ENCODE data around the gene MCM3AP.

The MCM3AP gene

GRCh38 chr21:46285206-46285661 is at the start of gene MCM3AP:
Gene MCM3AP, minus strand, starts transcription at chr21:46285611. Its CDS starts 325 bp downstream, at chr21:46285286.
- DNase-seq, result no peak

GRCh38 chr21:46334351-46335140 is 49.1 kb upstream of the MCM3AP start:
- DNase-seq, result no peak

GRCh38 chr21:46329796-46330195 is 44.4 kb upstream of the MCM3AP start:
- DNase-seq, result no peak

GRCh38 chr21:46328151-46328550 is 42.7 kb upstream of the MCM3AP start:
- DNase-seq, result no peak

GRCh38 chr21:46327711-46328110 is 42.3 kb upstream of the MCM3AP start:
- no peak for DNase-seq

DNA sequence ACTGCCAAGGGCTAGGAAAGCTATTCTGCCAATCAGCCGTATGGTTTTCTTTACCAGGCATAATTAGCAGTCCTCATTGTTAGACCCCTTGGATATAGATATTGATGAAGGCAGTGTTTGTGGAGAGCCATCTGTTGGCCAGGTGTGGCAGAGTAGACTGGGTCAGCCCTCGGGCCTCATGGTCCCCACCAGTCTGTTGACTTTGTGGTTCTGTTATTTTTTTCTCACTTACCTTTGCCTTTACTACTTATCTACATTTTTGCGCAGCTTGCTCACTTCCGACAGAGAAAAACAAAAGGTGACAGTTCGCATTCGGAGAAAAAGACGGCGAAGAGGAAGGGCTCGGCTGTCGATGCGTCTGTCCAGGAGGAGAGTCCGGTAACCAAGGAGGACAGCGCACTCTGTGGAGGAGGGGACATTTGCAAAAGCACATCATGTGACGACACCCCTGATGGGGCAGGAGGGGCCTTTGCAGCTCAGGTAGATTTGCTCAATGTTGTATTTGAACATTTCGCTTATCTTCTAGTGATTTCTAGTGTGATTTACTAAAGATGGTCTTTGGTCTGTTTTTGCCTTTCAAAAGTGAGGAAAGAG is 40.8 kb upstream of the MCM3AP start:
- no peak for DNase-seq

GRCh38 chr21:46325073-46325912 is 39.9 kb upstream of the MCM3AP start:
- peak; percentile 28 for DNase-seq

DNA sequence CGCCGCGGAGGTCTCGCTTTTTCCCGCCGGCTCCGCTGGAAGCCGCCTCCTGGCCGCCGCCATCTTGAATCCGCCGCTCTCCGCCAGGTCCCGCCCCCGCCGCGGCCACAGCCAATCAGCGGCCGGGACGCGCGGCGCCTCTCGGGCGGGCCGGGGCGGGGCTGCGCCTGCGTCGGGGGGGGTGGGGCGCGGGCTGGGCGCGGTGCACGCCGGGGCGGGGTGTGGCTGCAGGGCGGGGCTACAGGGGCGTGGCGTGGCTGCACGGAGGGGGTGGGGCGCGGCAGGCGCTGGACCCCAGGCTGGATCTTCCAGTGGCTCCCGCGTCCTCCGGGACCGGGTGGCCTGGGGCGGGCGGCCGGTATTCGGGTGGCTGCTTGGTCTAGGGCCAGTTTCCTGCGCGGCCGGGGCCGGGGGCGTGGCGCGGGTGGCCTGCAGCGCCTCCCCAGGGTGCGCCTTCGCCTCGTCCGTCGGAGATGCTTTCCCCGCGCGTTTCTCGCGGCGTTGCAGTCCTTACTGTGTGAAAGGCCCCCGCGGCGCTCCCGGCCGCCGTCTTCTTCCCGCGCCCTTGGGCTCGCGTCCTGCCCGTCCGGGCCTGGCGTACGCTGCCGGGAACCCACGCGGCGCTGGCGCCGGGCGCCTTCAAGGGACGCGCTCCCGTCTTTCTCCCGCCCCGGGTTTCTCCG is 39.1 kb upstream of the MCM3AP start:
- DNase-seq, result peak; percentile 82

GRCh38 chr21:46323710-46324389 is 38.4 kb upstream of the MCM3AP start, which contains the start of the genes C21orf58 and PCNT:
Gene C21orf58, minus strand, starts transcription at chr21:46323870. Its CDS starts 1,132 bp downstream, at chr21:46322738.
Gene PCNT, plus strand, starts transcription at chr21:46324156. Its CDS starts 73 bp downstream, at chr21:46324229.
- peak; percentile 93 for DNase-seq

DNA sequence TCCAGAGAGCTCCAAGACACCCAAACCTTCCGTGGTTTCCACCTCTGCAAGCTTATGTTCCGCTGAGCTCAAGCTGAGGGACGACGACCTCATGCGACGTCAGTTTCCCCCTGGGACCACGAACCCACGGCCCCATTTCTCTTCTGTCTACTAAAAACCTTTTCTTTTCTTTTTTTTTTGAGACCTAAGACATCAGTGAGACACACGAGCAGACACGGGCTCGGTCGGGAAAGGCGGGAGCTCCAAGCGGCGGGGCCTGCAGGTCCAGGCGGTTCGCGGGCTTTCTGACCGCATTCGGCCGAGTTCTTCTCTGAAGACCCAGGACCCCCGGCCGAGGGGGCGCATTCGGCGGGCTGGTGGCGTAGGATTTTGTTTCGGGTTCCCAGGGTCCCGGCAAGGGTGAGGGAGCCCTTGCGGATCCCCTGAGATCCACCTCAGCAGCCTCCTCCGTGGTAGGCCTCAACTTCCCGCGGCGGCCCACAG is 37.9 kb upstream of the MCM3AP start:
- no peak for DNase-seq

- no peak for DNase-seq
These were observed 37.2 kb upstream of the MCM3AP start for GRCh38 chr21:46322351-46323226.

DNA sequence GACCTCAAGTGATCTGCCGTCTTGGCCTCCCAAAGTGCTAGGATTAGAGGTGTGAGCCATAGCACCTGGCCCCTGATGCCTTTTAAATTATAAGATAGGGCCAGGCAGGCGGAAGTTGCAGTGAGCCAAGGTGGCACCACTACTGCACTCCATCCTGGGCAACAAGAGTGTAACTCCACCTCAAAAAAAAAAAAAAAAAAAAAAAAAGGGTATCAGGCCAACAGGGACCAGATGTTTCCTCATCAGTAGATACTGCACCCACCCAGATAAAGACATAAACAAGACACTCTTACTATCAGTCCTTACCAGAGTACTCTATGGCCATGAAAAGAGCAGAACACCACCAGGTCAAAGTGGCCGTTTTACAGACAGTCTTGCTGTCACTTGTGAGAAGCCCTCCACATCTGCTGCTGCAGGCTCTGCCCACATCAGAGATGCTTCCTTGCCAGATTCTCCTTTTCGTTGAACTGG is 35.0 kb upstream of the MCM3AP start:
- no peak for DNase-seq

DNA sequence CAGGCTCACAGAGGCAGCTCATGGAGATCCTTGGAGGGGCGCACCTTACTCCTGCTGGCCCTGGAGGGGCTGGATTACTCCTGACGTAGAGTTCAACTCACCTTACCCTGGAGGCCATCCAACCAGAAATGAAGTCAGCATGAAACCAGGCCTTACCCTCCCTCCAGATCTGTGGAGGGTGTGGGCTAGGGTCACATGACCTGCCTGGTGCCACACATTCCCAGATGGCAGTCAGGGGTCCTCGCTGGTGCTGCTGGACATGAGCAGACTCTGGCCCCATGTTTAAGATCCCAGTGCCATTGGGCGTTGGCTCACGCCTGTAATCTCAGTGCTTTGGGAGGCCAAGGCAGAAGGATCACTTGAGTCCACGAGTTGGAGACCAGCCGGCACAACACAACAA is 33.8 kb upstream of the MCM3AP start:
- no peak for DNase-seq

DNA sequence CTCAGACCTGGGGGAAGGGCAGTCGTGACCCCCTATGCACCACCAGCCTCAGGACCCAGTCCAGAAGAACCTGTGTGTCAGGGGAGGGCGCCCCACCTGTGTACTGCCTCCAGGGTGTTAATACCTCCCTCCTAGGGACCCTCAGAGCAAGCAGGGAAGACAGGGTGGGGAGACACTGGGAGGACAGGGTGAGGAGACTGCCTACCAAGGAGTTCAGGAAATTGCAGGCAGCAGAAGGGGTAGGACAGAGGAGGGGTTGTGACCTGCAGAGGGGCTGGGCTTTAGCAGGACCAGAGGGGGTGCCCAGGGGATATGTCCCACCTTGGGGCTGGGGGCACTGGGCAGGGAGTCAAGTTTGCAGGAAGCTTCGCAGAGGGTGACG is 33.0 kb upstream of the MCM3AP start:
- DNase-seq, result no peak

DNA sequence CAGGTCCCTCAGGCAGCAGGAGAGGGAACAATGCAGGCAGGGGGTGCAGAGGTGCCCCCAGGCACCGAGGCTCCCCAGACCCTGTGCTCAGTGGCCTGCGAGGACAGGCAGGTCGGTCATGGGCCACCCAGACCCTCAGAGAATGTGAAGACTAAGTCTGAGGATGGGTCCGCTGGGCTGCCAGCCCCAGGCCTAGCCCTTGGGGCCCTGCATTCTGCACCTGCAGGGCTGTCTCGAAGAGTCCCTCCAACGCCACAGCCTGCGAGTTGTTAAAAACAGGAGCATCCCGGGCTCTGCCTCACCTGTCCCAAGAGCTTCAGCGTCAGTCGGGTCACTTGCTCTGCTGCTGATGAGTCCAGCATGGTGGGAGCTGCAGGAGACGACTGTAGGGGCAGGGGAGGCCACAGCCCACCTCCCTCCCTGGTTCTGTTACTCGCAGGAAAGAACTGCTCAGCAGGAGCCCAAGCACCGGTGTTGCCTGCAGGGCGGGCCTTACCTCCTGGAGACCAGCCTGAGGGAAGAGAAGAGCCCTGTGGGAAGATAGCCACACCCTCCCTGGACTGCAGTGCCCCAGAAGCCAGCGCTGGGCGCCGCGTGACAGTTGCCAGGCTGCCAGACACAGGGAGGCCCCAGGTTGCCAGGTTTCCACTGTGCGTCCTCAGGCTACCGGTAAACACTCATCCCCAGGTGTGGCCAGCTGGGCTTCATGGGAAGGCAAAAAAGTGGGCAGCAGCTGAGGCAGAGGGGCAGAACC is 32.5 kb upstream of the MCM3AP start:
- DNase-seq, result no peak

DNA sequence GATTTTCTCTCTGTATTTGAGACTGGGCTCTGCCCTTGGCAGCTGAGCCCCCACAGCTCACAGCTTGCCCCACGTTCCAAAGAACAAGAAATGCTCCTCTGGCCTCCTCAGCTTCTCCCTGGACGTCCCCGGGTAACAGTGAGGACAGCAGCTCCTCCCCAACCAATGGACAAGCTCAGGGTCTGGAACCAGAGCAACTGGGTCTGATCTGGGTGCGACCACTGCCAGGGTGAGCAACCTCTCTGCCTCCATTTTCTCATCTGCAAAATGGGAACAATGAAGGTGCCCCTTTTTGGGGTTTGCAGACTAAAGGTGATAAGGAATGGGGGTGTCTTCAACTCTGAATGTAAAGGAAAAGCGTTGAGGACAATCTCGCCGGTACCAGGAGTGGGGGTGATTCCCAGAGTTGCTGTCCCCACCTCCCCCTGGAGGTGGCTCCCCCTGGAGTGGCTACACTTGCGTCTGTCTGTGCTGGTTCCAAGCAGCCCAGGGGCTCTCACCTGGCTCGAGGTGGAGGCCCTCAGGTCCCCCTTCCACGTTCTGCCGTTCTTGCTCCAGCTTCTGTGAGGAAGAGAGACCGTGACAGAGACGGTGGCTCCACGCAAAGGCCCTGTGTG is 31.4 kb upstream of the MCM3AP start:
- DNase-seq, result no peak

- DNase-seq, result no peak
These were observed 29.1 kb upstream of the MCM3AP start for GRCh38 chr21:46314441-46315020.

- no peak for DNase-seq
These were observed 27.5 kb upstream of the MCM3AP start for GRCh38 chr21:46312949-46313348.

DNA sequence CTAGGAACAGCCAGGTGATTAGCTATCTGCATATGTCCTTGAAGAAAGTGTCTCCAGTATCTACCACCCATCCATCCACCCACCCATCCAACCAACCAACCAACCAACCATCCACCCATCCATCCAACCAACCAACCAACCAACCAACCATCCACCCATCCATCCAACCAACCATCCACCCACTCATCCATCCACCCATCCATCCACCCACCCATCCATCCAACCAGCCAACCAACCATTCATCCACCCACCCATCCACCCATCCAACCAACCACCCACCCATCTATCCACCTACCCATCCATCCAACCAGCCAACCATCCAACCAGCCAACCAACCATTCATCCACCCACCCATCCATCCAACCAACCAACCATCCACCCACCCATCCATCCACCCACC is 26.2 kb upstream of the MCM3AP start:
- no peak for DNase-seq

Data from activated T-cell treated with anti-CD3 and anti-CD28 coated beads for 4 hours (primary cell).